Left lung (tissue), 10 donors: Measurements from ENCODE around the gene KIAA0513. TPM values are rescaled to one million over a fixed set of nuclear protein-coding genes. Genes with fewer than 3 reads are reported as not detected.

ENCODE experiments used
- ATAC-seq: fragments of 200-7000 bp; cut with Tn5 transposase; one replicate; pipeline ENCODE4 v1.9.1; 2020; ENCODE audit warnings: moderate library complexity
- DNase-seq, 4 donors: peaks; one replicate each; pipeline ENCODE4 v3.0.0-alpha.2; 2013 to 2020
- H3K27ac ChIP-seq, 2 donors: fragments of 200-600 bp; sonication (generic) in 1 of 2; one replicate each; pipeline versions ENCODE4 v1.5.0 to v1.8.0; 2020 to 2021
- H3K27me3 ChIP-seq, 2 donors: fragments of 200-600 bp; sonication (generic) in 1 of 2; one replicate each; pipeline versions ENCODE4 v1.5.0 to v1.8.0; 2020 to 2021
- H3K36me3 ChIP-seq, 2 donors: fragments of 200-600 bp; sonication (generic) in 1 of 2; one replicate each; pipeline versions ENCODE4 v1.5.0 to v1.8.0; 2020 to 2021
- H3K4me1 ChIP-seq, 2 donors: fragments of 200-600 bp; one replicate each; pipeline ENCODE4 v1.8.0; 2021
- H3K4me3 ChIP-seq, 2 donors: fragments of 200-600 bp; sonication (generic) in 1 of 2; one replicate each; pipeline versions ENCODE4 v1.5.0 to v1.8.0; 2020 to 2021; ENCODE audit warnings: mild to moderate bottlenecking in 1 of 2
- H3K9me3 ChIP-seq, 2 donors: fragments of 200-600 bp; sonication (generic) in 1 of 2; one replicate each; pipeline versions ENCODE4 v1.5.0 to v1.8.0; 2020 to 2021
- intact Hi-C, 2 donors: fragments of 100-400 bp; cut with DNase I; formaldehyde crosslinking; loops; one replicate each; pipeline versions ENCODE4 v1.11.2 to v1.14.2; 2022
- polyA plus RNA-seq, 6 donors: library from polyadenylated mRNA; unstranded; fragments of 120-200 nt; gene quantifications; one replicate each; pipeline ENCODE4 v1.2.1, GENCODE V29; 2013; ENCODE audit not compliant: insufficient read length in 6 of 6
- total RNA-seq, 2 donors: library from RNA; stranded (reverse); fragmentation: NEBNext Ultra II Directional; extraction: Animal tissue kit (Norgen Biotek cat#: 25700); gene quantifications; one replicate each; pipeline ENCODE4 v1.2.1, GENCODE V29; 2021
- TF ChIP-seq, protein P1 (sequence below), 2 donors: fragments of 200-600 bp; sonication (generic) in 1 of 2; IDR thresholded peaks; one replicate each; pipeline versions ENCODE4 v1.5.0 to v1.8.0; 2021; ENCODE audit warnings: antibody characterized with exemption in 2 of 2
- donor health status: DM: no; HTN: yes; CAD: no.
- donor health status: DM: no; HTN: no; CAD: no.

Gene KIAA0513
- total and polyA plus RNA-seq, 8 donors = 4.4 to 31.7 (median 7.6) TPM

DNA sequence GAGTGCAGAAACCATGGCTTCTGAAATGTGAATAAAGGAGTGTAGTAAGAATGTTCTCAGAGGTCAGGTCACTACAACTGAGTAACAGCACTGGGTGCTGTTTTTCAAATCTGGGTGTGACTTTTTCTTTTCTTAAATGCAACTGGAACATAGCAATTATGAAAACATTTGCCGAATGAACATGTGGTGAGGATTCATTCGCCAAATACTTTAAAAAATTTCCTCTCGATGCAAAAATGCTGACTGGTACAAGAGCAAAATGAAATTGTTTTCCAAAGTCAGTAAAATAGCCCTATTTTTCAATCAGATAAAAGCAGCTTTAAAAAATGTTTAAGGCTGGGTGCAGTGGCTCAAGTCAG lies 34.9 kb upstream of the KIAA0513 start:
- H3K4me3 ChIP-seq = no peak overlapping the region
- DNase-seq (no peak), ATAC-seq (peak; percentile 8)
- intact Hi-C loops = no loop called here
- peak overlapping the region; percentile 88 to 92 for H3K27ac ChIP-seq
- no peaks in the 10 kb centered on the region for H3K27me3 ChIP-seq
- H3K9me3 ChIP-seq = no peaks in the 10 kb centered on the region
- H3K4me1 ChIP-seq = peaks cover 33 to 62% of the 10 kb centered on the region in 2 donors
- H3K36me3 ChIP-seq = peaks cover 0 to 62% of the 10 kb centered on the region in 2 donors
- TF ChIP-seq, protein P1, sequence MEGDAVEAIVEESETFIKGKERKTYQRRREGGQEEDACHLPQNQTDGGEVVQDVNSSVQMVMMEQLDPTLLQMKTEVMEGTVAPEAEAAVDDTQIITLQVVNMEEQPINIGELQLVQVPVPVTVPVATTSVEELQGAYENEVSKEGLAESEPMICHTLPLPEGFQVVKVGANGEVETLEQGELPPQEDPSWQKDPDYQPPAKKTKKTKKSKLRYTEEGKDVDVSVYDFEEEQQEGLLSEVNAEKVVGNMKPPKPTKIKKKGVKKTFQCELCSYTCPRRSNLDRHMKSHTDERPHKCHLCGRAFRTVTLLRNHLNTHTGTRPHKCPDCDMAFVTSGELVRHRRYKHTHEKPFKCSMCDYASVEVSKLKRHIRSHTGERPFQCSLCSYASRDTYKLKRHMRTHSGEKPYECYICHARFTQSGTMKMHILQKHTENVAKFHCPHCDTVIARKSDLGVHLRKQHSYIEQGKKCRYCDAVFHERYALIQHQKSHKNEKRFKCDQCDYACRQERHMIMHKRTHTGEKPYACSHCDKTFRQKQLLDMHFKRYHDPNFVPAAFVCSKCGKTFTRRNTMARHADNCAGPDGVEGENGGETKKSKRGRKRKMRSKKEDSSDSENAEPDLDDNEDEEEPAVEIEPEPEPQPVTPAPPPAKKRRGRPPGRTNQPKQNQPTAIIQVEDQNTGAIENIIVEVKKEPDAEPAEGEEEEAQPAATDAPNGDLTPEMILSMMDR (IDR thresholded peaks at IDR 0.05) = no peak

GRCh38 chr16:84993926-84994325 lies 33.7 kb upstream of the KIAA0513 start:
- no peaks in the 10 kb centered on the region for H3K27me3 ChIP-seq
- H3K27ac ChIP-seq = peak overlapping the region; percentile 88 to 92
- DNase-seq = no peak
- intact Hi-C loops = no loop called here
- peaks cover 0 to 49% of the 10 kb centered on the region in 2 donors for H3K36me3 ChIP-seq
- ATAC-seq = peak; percentile 20
- H3K9me3 ChIP-seq = no peaks in the 10 kb centered on the region
- peaks cover 33 to 70% of the 10 kb centered on the region in 2 donors for H3K4me1 ChIP-seq
- TF ChIP-seq, protein P1 (IDR thresholded peaks at IDR 0.05) = no peak
- H3K4me3 ChIP-seq = peak overlapping the region in 1 of 2 donors; percentile 3

DNA sequence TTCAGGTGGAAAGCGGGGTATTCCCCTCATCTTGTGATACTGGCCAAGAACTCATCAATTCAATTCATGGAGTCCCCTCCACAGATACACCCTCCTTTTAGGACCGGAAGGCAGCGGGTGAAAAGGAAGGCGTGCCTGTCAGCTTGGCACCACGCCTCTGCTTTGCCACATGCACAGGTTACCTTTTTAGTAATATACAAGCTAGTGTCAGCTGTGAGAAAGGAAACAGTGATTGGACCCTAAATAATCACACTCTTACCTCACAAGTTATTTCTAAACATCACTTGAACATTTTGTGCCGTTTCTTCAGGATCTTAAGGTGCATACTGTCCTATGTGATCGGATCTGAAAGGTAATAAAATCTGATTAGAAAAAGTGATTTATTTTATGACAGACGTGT lies 31.9 kb upstream of the KIAA0513 start:
- Histone ChIP-seq H3K4me1 (peaks cover 33 to 88% of the 10 kb centered on the region in 2 donors), H3K27me3 (no peaks in the 10 kb centered on the region), H3K9me3 (no peaks in the 10 kb centered on the region), H3K36me3 (peaks cover 0 to 37% of the 10 kb centered on the region in 2 donors), H3K27ac (peak overlapping the region; percentile 88 to 92), H3K4me3 (no peak overlapping the region)
- TF ChIP-seq, protein P1 (IDR thresholded peaks at IDR 0.05) = no peak
- DNase-seq (no peak), ATAC-seq (peak; percentile 27)
- intact Hi-C loops = no loop called here

DNA sequence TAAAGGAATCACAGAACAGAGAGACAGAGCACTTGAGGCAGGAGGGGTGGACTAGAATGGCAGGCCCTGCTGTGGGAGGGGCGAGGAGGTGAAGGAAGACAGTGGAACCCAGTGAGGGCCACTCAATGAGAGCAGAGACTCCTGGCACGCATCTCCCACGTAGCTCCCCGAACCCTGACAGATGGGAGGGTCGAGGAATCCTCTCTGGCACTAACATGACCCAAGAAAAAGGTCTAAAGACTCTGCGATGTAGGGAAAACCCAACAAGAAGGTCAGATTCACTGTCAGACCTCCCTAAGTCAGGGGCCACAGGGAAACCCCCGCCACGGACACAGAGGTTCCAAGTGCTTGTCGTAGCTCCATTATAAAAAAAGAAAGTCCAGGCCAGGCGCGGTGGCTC lies 31.2 kb upstream of the KIAA0513 start:
- Histone ChIP-seq H3K27ac (peak overlapping the region; percentile 88 to 92), H3K27me3 (no peaks in the 10 kb centered on the region), H3K4me3 (no peak overlapping the region), H3K4me1 (peaks cover 33 to 93% of the 10 kb centered on the region in 2 donors), H3K9me3 (no peaks in the 10 kb centered on the region), H3K36me3 (peaks cover 0 to 32% of the 10 kb centered on the region in 2 donors)
- TF ChIP-seq, protein P1 (IDR thresholded peaks at IDR 0.05) = no peak
- DNase-seq = no peak
- no peak for ATAC-seq
- intact Hi-C loops = no loop called here

- no peak for DNase-seq
- Histone ChIP-seq H3K36me3 (peaks cover 0 to 17% of the 10 kb centered on the region in 2 donors), H3K4me3 (no peak overlapping the region), H3K27me3 (no peaks in the 10 kb centered on the region), H3K27ac (peak overlapping the region; percentile 61 to 92), H3K4me1 (peaks cover 29 to 93% of the 10 kb centered on the region in 2 donors), H3K9me3 (no peaks in the 10 kb centered on the region)
- TF ChIP-seq, protein P1 (IDR thresholded peaks at IDR 0.05) = no peak
- ATAC-seq = peak; percentile 6
- intact Hi-C loops = no loop called here
These were observed 28.4 kb upstream of the KIAA0513 start for GRCh38 chr16:84999200-84999599.
